OCI-M2 (cell line): ENCODE data around the gene SELENOP.
"Not testable (repeated sequence)": the region's sequence is repeated elsewhere in the genome, so short reads cannot be mapped to it uniquely, and the experiment has no call there.

Experiments
- DNase-seq: peaks from one replicate; lab custom pipeline; 2025; ENCODE audit not compliant: unreplicated experiment; lab: John Stamatoyannopoulos, UW

Gene SELENOP

DNA sequence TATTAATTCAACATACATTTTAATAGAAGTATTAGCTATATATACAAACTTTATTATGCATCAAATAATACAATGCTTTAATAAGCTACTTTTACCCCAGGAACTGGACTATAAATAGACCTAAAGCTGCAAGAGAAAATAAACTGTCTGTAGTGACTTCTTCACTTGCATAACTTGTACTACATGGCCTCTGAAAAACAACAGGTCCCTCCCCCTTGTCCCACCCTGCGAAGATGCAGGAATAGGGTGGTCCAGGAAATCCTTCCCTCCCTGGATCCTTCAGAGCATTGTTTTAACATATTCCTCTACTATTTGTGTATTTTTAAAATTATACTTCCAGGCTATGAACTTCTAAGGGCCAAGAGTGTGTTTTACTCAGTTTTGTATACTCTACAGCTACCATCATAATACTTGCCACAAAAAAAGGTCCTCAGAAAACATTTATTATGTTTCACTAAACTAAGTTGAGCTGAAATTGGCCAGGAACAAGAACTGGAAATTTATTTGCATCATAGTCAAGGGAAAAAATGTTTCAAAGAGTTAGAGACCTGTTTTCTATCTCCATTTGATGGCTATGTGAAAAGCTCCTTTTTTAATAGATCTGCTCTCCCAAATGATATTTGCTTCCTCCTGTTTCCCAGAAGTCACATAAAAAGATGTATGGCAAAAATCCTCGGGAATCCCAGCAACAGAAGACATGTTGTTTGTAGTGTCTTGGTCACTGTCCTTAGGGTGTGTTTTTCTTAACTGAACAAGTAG is 15.2 kb upstream of the SELENOP start:
- DNase-seq: no peak

DNA sequence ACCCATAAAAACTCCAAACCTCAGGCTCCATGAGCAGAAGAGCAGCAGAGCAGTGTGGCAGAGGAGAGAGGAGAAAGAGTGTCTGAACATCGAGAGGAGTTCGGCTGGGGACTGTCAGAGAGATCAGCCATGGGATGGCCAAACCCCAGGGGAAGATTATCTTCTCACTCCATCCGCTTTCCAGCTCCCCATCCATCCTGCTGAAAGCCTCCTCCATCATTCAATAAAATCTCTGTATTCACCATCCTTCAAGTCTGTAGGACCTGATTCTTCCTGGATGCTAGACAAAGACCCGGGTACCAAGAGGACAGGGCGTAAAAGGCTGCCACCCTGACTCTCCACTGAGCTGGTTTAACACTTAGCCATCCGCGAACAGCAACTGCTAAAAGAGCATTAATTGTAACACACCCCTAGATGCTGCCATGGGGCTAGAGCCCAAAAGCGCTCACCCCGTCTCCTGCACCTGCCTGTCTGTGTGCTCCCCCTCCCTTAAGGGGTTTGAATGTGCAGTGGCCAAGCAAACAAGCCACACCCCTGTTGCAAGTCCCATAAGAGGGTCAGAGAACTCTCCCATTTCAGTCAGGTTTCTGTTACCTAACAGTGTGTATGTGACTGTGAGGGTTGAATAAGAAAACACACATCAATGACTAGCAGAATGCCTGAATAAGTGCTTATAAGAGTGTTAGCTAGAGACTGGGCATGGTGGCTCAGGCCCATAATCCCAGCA is 13.9 kb upstream of the SELENOP start:
- no peak for DNase-seq

DNA sequence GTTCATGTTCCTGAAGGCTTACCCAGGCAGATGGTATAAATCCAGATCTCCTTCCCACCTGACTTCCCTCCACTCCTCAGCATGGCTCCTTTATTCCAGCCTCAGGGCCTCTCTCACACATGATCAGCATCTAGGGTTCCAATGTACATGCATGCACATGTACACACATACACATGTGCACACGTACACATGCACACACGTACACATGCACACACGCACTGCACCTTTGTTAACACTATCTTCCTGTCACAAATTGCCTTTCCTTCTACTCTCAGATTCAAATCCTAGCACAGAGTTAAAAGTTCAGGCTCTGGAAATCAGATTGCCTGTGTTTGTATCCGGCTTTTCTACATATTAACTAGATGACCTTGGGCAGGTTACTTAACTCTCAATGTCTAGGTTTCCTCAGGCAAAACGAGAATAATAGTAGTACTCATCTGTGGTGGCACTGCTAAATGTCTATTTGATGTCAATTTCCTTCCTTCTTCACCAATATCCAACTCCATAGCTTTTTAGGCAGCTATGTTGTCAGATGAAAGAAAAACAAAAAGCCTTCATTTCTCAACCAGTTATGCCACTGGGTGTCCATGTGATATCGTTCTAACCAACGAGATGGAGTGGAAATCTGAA is 12.8 kb upstream of the SELENOP start:
- DNase-seq: no peak

DNA sequence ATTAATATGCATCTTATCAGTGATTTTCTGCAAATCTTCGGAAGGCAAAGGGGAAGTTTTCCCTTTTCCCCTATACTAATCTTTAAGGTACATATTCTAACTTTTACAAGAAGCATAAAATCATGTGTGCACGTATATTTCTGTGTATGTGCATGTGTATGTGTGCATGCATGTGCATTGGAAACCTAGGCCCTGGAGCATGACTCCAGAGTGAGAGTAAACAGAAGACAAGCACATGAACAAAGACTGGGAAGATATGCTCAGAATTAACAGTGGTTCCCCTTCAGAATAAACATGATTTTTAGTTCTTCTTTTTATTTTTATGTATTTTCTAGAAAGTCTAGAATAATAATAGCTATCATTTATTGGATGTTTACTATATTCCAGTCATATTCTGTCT is 10.9 kb upstream of the SELENOP start:
- no peak for DNase-seq

DNA sequence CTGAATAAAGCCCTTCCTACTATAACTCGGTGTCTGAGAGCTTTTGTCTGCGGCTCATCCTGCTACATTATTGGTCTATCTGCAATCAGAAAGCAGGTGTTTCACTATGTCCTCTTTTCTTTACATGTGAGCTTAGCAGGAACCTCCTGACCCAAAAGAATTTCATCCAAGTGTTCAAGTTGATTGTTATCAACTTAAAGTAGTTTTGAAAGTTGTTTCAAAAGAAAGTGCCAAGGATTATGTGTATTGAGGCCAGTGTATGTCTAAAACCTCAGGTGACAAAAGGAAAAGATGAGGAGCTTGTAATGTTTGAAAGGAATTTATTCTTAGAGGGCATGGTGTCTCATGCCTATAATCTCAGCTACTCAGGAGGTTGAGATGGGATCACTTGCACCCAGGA is 8.1 kb upstream of the SELENOP start:
- DNase-seq: no peak

- DNase-seq: not testable (repeated sequence)
Observed at GRCh38 chr5:42816546-42816945, 4.9 kb upstream of the SELENOP start.

DNA sequence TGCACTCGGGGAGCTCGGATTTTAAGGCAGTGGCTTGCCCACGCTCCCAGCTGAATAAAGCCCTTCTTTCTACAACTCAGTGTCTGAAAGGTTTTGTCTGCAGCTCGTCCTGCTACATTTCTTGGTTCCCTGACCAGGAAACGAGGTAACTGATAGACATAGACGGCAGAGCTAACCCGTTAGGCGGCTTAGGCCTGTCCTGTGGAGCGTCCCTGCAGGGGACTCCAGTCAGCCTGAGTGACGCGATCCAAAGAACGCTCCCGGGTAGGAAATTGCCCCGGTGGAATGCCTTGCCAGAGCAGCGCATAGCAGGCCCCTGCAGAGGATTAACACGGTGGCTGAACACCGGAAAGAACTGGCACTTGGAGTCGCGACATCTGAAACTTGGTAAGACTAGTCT is 1.8 kb upstream of the SELENOP start:
- no peak for DNase-seq

DNA sequence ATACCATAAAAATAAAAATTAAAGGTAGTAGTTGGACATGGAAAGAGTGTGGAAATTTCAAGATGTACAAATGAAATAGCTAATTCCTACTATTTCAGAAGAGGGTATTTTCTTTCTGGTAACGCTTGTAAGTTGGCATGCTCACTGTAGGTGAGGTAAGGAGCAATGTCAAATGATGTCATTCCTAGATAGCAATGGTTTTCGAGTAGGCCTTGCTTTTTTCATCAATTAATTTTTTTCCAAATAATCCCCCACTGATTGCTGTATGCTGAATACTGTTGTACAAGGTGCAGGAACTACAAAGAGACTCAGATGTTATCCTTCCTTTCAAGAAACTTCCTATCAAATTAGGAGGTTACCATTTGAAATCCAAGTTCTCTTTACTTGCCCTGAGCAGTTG is 928 bp upstream of the SELENOP start:
- no peak for DNase-seq

- DNase-seq: no peak
Observed at GRCh38 chr5:42810834-42811590, 680 bp downstream of the SELENOP start.

GRCh38 chr5:42808888-42809611 is 2.6 kb downstream of the SELENOP start:
- DNase-seq: no peak

DNA sequence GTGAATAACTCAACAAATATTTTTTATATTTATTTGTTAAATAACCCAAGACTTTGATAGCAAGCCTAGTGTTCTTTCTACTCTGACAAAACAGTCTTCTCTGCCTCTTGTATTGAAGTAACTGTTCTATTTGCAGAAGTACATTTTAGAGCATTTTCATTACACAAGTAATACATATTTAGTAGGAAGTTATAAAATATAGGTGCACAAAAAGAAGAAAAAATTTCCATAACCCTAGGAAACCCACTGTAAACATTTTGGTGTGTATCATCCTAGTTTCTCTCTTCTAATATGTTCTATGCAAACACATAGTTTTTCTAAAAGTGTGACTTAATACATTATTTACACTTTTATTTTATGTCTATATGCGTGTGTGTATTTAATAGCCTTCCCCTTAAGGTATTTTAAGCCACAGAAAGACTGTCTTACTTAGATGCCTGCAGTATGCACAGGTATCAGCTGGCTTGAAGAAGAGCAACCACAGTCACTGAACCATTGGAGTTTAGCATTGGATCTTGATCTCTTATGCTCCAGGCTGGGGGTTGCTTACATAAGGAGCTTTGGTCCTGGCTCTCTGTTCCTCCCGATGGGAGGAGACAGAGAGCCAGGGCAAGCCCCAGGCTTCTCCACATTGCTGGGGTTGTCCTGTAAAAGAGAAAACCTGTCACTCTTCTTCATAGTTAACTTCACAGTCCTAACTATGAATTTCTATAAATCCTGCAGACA is 3.8 kb downstream of the SELENOP start:
- no peak for DNase-seq

DNA sequence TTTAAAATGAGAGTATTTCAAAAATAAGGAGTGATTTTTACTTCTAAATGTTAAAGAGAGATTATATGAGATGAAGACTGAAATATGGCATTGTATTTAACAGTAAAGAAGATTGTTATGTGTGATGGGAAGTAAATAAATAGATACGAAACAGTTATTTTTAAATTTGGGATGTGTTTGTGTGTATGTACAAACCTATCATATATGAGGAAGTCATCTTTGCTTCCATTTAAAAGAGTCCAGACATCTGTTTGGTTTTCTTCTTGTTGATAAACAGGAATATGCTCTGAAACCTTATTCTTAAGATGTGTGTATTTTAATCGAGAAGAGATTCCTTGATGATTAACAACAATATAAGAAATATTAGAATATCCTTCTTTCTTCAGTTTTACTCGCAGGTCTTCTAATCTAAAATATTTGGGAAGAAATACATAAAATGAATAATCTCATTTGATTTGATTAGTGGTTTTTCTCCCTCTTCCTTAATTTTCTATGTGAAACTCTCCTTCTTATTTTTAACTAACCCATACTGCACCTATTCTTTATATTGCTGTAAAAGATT is 4.9 kb downstream of the SELENOP start:
- no peak for DNase-seq

DNA sequence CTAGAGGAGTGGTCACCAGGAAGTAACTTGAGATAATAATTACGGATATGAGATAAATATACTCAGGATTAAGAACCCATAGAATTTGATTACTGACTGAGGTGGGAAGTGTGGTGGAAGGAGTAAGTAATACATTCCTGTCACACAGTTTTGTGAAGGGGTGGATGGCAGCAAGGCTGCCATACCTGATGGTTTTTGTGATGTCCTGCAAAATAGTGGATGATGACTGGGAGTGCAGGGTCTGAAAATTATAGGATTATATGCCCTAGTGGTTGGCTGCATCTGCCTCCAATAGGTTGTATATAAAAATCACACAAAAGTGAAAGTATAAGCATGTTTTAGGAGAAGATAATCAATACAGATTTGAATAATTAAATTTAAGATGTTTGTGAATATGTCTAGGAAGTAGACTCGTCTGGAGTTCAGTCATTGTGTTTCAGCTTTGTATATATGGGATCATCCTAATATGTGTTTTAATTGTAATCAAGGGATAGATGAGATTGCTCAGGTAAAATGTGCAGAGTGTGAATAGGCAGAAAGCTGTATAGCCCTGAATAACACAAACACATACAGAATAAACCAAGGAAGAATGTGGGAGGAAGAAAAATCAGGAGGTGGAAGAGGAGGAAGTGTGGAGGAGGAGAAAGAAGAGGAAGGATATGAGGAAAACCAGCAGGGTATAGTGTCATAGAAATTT is 5.5 kb downstream of the SELENOP start:
- no peak for DNase-seq

GRCh38 chr5:42804717-42805339 is 6.9 kb downstream of the SELENOP start:
- DNase-seq: no peak

- DNase-seq: no peak
Observed at GRCh38 chr5:42801516-42802166, 10.1 kb downstream of the SELENOP start.

GRCh38 chr5:42800748-42801330 is 10.9 kb downstream of the SELENOP start:
- no peak for DNase-seq

GRCh38 chr5:42799668-42800114 is 12.0 kb downstream of the SELENOP start:
- DNase-seq: no peak

- DNase-seq: no peak
Observed at GRCh38 chr5:42799241-42799608, 12.5 kb downstream of the SELENOP start.
